HEK293 (cell line): Measurements from ENCODE around the gene PPOX.

Experiments
- CTCF ChIA-PET: fragments of 350-600 bp; formaldehyde crosslinking; extraction: SDS; loops from one replicate; lab custom pipeline; 2021; ENCODE audit warnings: antibody characterized with exemption; lab: Yijun Ruan, JAX
- POLR2A ChIA-PET: fragments of 300-600 bp; formaldehyde crosslinking; extraction: SDS; loops from one replicate; lab custom pipeline; 2020; ENCODE audit warnings: antibody characterized with exemption, inconsistent platforms; lab: Yijun Ruan, JAX
- H3K27ac ChIP-seq: fragments of 200-500 bp; sonication (Bioruptor generic); 2 replicates; pipeline ENCODE4 v1.5.1; 2014; ENCODE audit warnings: low read depth, low read length, control low read depth, inconsistent platforms; ENCODE audit errors: extremely low read depth
- H3K36me3 ChIP-seq, 2 experiments: fragments of 200-500 bp in 1 of 2; sonication (Bioruptor generic) in 1 of 2; 1 replicate in 1 of 2; 2 replicates in 1 of 2; pipeline ENCODE4 v1.5.1; 2014 to 2017; ENCODE audit warnings: inconsistent platforms in 2 of 2, low read length in 2 of 2; ENCODE audit not compliant: control insufficient read depth in 2 of 2, insufficient read depth in 1 of 2
- H3K4me1 ChIP-seq: fragments of 200-500 bp; sonication (Bioruptor generic); 2 replicates; pipeline ENCODE4 v1.5.1; 2014; ENCODE audit warnings: mild to moderate bottlenecking, low read length, inconsistent platforms; ENCODE audit not compliant: control insufficient read depth, insufficient read depth
- H3K4me3 ChIP-seq: 2 replicates; pipeline ENCODE4 v1.5.1; 2011; ENCODE audit warnings: low read depth, mild to moderate bottlenecking, control low read depth, low read length, moderate library complexity
- H3K9me3 ChIP-seq: fragments of 200-500 bp; sonication (Bioruptor generic); 2 replicates; pipeline ENCODE4 v1.5.1; 2014; ENCODE audit warnings: low read depth, low read length, inconsistent platforms; ENCODE audit not compliant: control insufficient read depth, insufficient read depth
- BCL6B ChIP-seq: fragments of 450-650 bp; formaldehyde crosslinking; IDR thresholded peaks from 2 replicates; pipeline ENCODE4 v1.5.1; 2017; ENCODE audit warnings: missing biosample characterization, missing genetic modification characterization
- EGR2 ChIP-seq: fragments of 450-650 bp; formaldehyde crosslinking; IDR thresholded peaks from 2 replicates; pipeline ENCODE4 v1.5.1; 2016; ENCODE audit warnings: low read depth, missing biosample characterization, missing genetic modification characterization
- FEZF1 ChIP-seq: fragments of 450-650 bp; formaldehyde crosslinking; IDR thresholded peaks from 2 replicates; pipeline ENCODE4 v1.5.1; 2016; ENCODE audit warnings: missing biosample characterization, missing genetic modification characterization
- HIC1 ChIP-seq: fragments of 450-650 bp; formaldehyde crosslinking; IDR thresholded peaks from 2 replicates; pipeline ENCODE4 v1.5.1; 2016; ENCODE audit warnings: missing biosample characterization, missing genetic modification characterization
- KLF16 ChIP-seq: fragments of 450-650 bp; formaldehyde crosslinking; IDR thresholded peaks from 2 replicates; pipeline ENCODE4 v1.5.1; 2017; ENCODE audit warnings: missing biosample characterization, missing genetic modification characterization
- KLF8 ChIP-seq: fragments of 450-650 bp; formaldehyde crosslinking; IDR thresholded peaks from 2 replicates; pipeline ENCODE4 v1.5.1; 2016; ENCODE audit warnings: missing biosample characterization, missing genetic modification characterization
- OSR2 ChIP-seq: fragments of 450-650 bp; formaldehyde crosslinking; IDR thresholded peaks from 2 replicates; pipeline ENCODE4 v1.5.1; 2016; ENCODE audit warnings: missing biosample characterization, missing genetic modification characterization
- PRDM10 ChIP-seq: fragments of 450-650 bp; formaldehyde crosslinking; IDR thresholded peaks from 2 replicates; pipeline ENCODE4 v1.5.1; 2016; ENCODE audit warnings: missing biosample characterization, missing genetic modification characterization
- SP2 ChIP-seq: fragments of 450-650 bp; formaldehyde crosslinking; IDR thresholded peaks from 2 replicates; pipeline ENCODE4 v1.5.1; 2016; ENCODE audit warnings: missing biosample characterization, missing genetic modification characterization
- SP3 ChIP-seq: fragments of 450-650 bp; formaldehyde crosslinking; IDR thresholded peaks from 2 replicates; pipeline ENCODE4 v1.5.1; 2016; ENCODE audit warnings: missing biosample characterization, missing genetic modification characterization
- WT1 ChIP-seq: fragments of 450-650 bp; formaldehyde crosslinking; IDR thresholded peaks from 2 replicates; pipeline ENCODE4 v1.5.1; 2016; ENCODE audit warnings: missing biosample characterization, missing genetic modification characterization
- ZBTB10 ChIP-seq: fragments of 450-650 bp; formaldehyde crosslinking; IDR thresholded peaks from 2 replicates; pipeline ENCODE4 v1.5.1; 2016; ENCODE audit warnings: missing biosample characterization, missing genetic modification characterization
- ZBTB48 ChIP-seq: fragments of 450-650 bp; formaldehyde crosslinking; IDR thresholded peaks from 2 replicates; pipeline ENCODE4 v1.5.1; 2016; ENCODE audit warnings: missing biosample characterization, missing genetic modification characterization
- ZFHX2 ChIP-seq: fragments of 450-650 bp; formaldehyde crosslinking; conservative IDR thresholded peaks from 2 replicates; pipeline ENCODE4 v1.5.1; 2016; ENCODE audit warnings: missing biosample characterization, missing genetic modification characterization
- ZNF211 ChIP-seq: fragments of 450-650 bp; formaldehyde crosslinking; IDR thresholded peaks from 2 replicates; pipeline ENCODE4 v1.5.1; 2016; ENCODE audit warnings: low read depth, missing biosample characterization, missing genetic modification characterization
- ZNF341 ChIP-seq: fragments of 450-650 bp; formaldehyde crosslinking; IDR thresholded peaks from 2 replicates; pipeline ENCODE4; 2016; ENCODE audit warnings: low read depth, missing biosample characterization, missing genetic modification characterization
- ZNF394 ChIP-seq: fragments of 450-650 bp; formaldehyde crosslinking; IDR thresholded peaks from 2 replicates; pipeline ENCODE4 v1.5.1; 2016; ENCODE audit warnings: missing biosample characterization, missing genetic modification characterization, mild to moderate bottlenecking, moderate library complexity, borderline replicate concordance
- ZNF529 ChIP-seq: fragments of 450-650 bp; formaldehyde crosslinking; IDR thresholded peaks from 2 replicates; pipeline ENCODE4 v1.5.1; 2017; ENCODE audit warnings: missing genetic modification characterization, missing biosample characterization; ENCODE audit not compliant: insufficient replicate concordance
- ZNF571 ChIP-seq: fragments of 450-650 bp; formaldehyde crosslinking; IDR thresholded peaks from 2 replicates; pipeline ENCODE4 v1.5.0; 2017; ENCODE audit warnings: missing biosample characterization, missing genetic modification characterization
- ZNF629 ChIP-seq: fragments of 450-650 bp; formaldehyde crosslinking; IDR thresholded peaks from 2 replicates; pipeline ENCODE4 v1.5.1; 2017; ENCODE audit warnings: missing biosample characterization, missing genetic modification characterization
- ZNF639 ChIP-seq: fragments of 450-650 bp; formaldehyde crosslinking; IDR thresholded peaks from 2 replicates; pipeline ENCODE4 v1.5.1; 2016; ENCODE audit warnings: missing biosample characterization, missing genetic modification characterization
- ZNF660 ChIP-seq: fragments of 450-650 bp; IDR thresholded peaks from 2 replicates; pipeline ENCODE4 v1.5.1; 2018; ENCODE audit warnings: missing biosample characterization, mild to moderate bottlenecking, missing genetic modification characterization
- ZNF670 ChIP-seq: fragments of 450-650 bp; formaldehyde crosslinking; IDR thresholded peaks from 2 replicates; pipeline ENCODE4 v1.5.1; 2016; ENCODE audit warnings: missing biosample characterization, missing genetic modification characterization, low read depth
- ZNF747 ChIP-seq: fragments of 450-650 bp; formaldehyde crosslinking; IDR thresholded peaks from 2 replicates; pipeline ENCODE4 v1.5.1; 2016; ENCODE audit warnings: missing biosample characterization, missing genetic modification characterization
- ZSCAN23 ChIP-seq: fragments of 450-650 bp; formaldehyde crosslinking; IDR thresholded peaks from 2 replicates; pipeline ENCODE4 v1.5.1; 2016; ENCODE audit warnings: missing biosample characterization, missing genetic modification characterization

PPOX gene

GRCh38 chr1:161165742-161166668 lies at the start of gene PPOX:
PPOX (plus strand) TSS chr1:161166426; CDS start chr1:161166848, 422 bp downstream.
- ChIA-PET POLR2A (interaction anchor here (0.5 to 4.8 kb wide), 14 partner anchors 8 to 216 kb away, joined by 3 to 53 read pairs (median 6); partner anchors contain the start of genes B4GALT3, DEDD, F11R and NDUFS2), CTCF (interaction anchor here (0.6 to 3.9 kb wide), 21 partner anchors 9 to 1134 kb away, joined by 3 to 23 read pairs (median 4); partner anchors contain the start of genes B4GALT3, DEDD, KLHDC9 and NDUFS2)
- Histone ChIP-seq H3K9me3 (no peaks in the 10 kb centered on the region), H3K4me1 (peaks cover 3% of the 10 kb centered on the region; the same call in 1 of the 2 replicates), H3K4me3 (peak within 1 kb of the TSS; percentile 58), H3K36me3 (peaks cover 3 to 73% of the 10 kb centered on the region in 2 experiments; a peak in 1 of 3 replicates), H3K27ac (peak within 1 kb of the TSS; percentile 39; the same call in 1 of the 2 replicates)
- TF ChIP-seq ZNF341 (tag by site-specific recombination) = peak; percentile 99
- peak; percentile 31; the same call in 1 of the 2 replicates for TF ChIP-seq OSR2
- peak; percentile 74; the same call in 1 of the 2 replicates for TF ChIP-seq ZBTB10 (tag by site-specific recombination)
- TF ChIP-seq ZNF639 (tag by site-specific recombination) = peak; percentile 42; the same call in 1 of the 2 replicates
- TF ChIP-seq ZNF670 (tag by site-specific recombination) = no peak
- no peak for TF ChIP-seq ZNF571
- 0 out of 2 replicates have a peak, but pooled peaks have one; percentile 16 for TF ChIP-seq ZSCAN23
- TF ChIP-seq KLF16 (tag by site-specific recombination) = peak; percentile 95
- peak; percentile 87 for TF ChIP-seq EGR2 (tag by site-specific recombination)
- TF ChIP-seq ZNF529 (tag by site-specific recombination) = no peak
- TF ChIP-seq KLF8 (tag by site-specific recombination) = peak; percentile 59
- peak; percentile 89 for TF ChIP-seq SP3 (tag by site-specific recombination)
- peak; percentile 15; the same call in 1 of the 2 replicates for TF ChIP-seq ZNF660 (tag by site-specific recombination)
- peak; percentile 98 for TF ChIP-seq ZNF394 (tag by site-specific recombination)
- TF ChIP-seq HIC1 = peak; percentile 59; the same call in 1 of the 2 replicates
- peak; percentile 98 for TF ChIP-seq SP2 (tag by site-specific recombination)
- no peak for TF ChIP-seq BCL6B (tag by site-specific recombination)
- peak; percentile 99 for TF ChIP-seq PRDM10
- TF ChIP-seq ZNF747 (tag by site-specific recombination) = no peak
- peak; percentile 86 for TF ChIP-seq ZFHX2 (tag by site-specific recombination)
- peak; percentile 44 for TF ChIP-seq ZBTB48 (tag by site-specific recombination)
- TF ChIP-seq FEZF1 = 0 out of 2 replicates have a peak, but pooled peaks have one; percentile 17
- TF ChIP-seq ZNF629 = peak; percentile 53
- TF ChIP-seq WT1 (tag by site-specific recombination) = peak; percentile 65
- no peak for TF ChIP-seq ZNF211 (tag by site-specific recombination)
